OCI-LY3 (cell line): Measurements from ENCODE around the gene SLC26A5.

Source experiments
- CTCF ChIP-seq: fragments of 200-600, 300-600 bp; sonication (generic); IDR thresholded peaks from 2 replicates; pipeline ENCODE4 v1.5.1; 2014; ENCODE audit warnings: antibody characterized with exemption, low read length, low read depth
- EZH2phosphoT487 ChIP-seq: fragments of 200-600 bp; shearing (Covaris generic); IDR thresholded peaks from 2 replicates; pipeline ENCODE4 v1.6.1; 2018; ENCODE audit warnings: antibody characterized with exemption, mixed run types, low read depth

- TF ChIP-seq CTCF (no peak), EZH2phosphoT487 (no peak)
These were observed 28.9 kb upstream of the SLC26A5 start for GRCh38 chr7:103474956-103475355.
